Measurements from ENCODE around the gene GCNT1. TPM values are rescaled to one million over a fixed set of nuclear protein-coding genes. Genes with fewer than 3 reads are reported as not detected.

The GCNT1 gene
- total and polyA plus RNA-seq, 2 of the 13 experiments (the other 11 are each of a cell fraction or from before 2014, with no cell fraction given), result 0.55 to 1.7 TPM

- TF ChIP-seq NFAT5 (CRISPR knock-in tag; IDR thresholded peaks at IDR 0.05) (no peak), ZKSCAN8 (CRISPR knock-in tag; IDR thresholded peaks at IDR 0.05; ENCODE audit: borderline replicate concordance) (0 out of 2 replicates have a peak, but pooled peaks have one; percentile 34), U2AF2 (IDR thresholded peaks at IDR 0.05; ENCODE audit: low read depth, low read length) (no peak), GZF1 (CRISPR knock-in tag; IDR thresholded peaks at IDR 0.05) (no peak), DMAP1 (CRISPR knock-in tag; IDR thresholded peaks at IDR 0.05) (no peak), KDM3A (CRISPR knock-in tag; IDR thresholded peaks at IDR 0.05; ENCODE audit: low read depth) (no peak), PTBP1 (IDR thresholded peaks at IDR 0.05; ENCODE audit: low read depth, low read length, poor library complexity, severe bottlenecking) (no peak), TCF7 (IDR thresholded peaks at IDR 0.05; ENCODE audit: low read depth) (peak; percentile 97), ZNF234 (CRISPR knock-in tag; conservative IDR thresholded peaks at IDR 0.05) (no peak), SRSF9 (IDR thresholded peaks at IDR 0.05; ENCODE audit: borderline replicate concordance, insufficient read depth, low read depth, low read length, poor library complexity, severe bottlenecking) (no peak), ZSCAN31 (CRISPR knock-in tag; IDR thresholded peaks at IDR 0.05; ENCODE audit: low read depth) (no peak), RORA (CRISPR knock-in tag; IDR thresholded peaks at IDR 0.05) (no peak), THAP9 (CRISPR knock-in tag; IDR thresholded peaks at IDR 0.05; ENCODE audit: borderline replicate concordance) (no peak)
Observed at GRCh38 chr9:76423216-76424177, 35.5 kb upstream of the GCNT1 start (continued).
